ENCODE results near the gene MUC4. TPM values are rescaled to one million over a fixed set of nuclear protein-coding genes. Genes with fewer than 3 reads are reported as not detected.
A peak's percentile ranks its signal among the peaks of the same experiment; 100 is the strongest.

The MUC4 gene
- total RNA-seq, 1 experiment from 2014 or later, result 0.03 TPM

GRCh38 chr3:195732940-195733339 is 78.8 kb downstream of the MUC4 start:
- in situ Hi-C loops (cut with HindIII; ENCODE audit: low pct_unique_long_range_greater_than_20kb, low sequenced_read_pairs), result no loop called here
- ATAC-seq, result peak; percentile 41; the same call in 1 of the 2 replicates
- no peak overlapping the region for H3K4me3 ChIP-seq (ENCODE audit: low read depth in 2 of 2, low read length in 2 of 2)
- CTCF ChIA-PET, result no interaction called here
- TF ChIP-seq CTCF (IDR thresholded peaks at IDR 0.05), result no peak
- no peak for TF ChIP-seq POLR2AphosphoS5 (IDR thresholded peaks at IDR 0.05; ENCODE audit: low read depth, low read length)
- TF ChIP-seq TCF7L2 (IDR thresholded peaks at IDR 0.05; ENCODE audit: low read depth, low read length), result no peak
- no peak for TF ChIP-seq REST (IDR thresholded peaks at IDR 0.05; ENCODE audit: insufficient read depth in 1 of 2, low read depth in 2 of 2, low read length in 1 of 2)
- no peak for TF ChIP-seq SIN3A (IDR thresholded peaks at IDR 0.05; ENCODE audit: borderline replicate concordance, insufficient read depth, low read depth, low read length)
- POLR2A ChIA-PET, result no interaction called here
- no TSS peak for BruUV-seq (replicated peaks)
- intact Hi-C loops (cut with micrococcal nuclease; ENCODE audit: unreplicated experiment), result no loop called here
- no peak overlapping the region for H3K27ac ChIP-seq (ENCODE audit: low read length)
- no peak for DNase-seq (ENCODE audit: low read depth, low spot score)
- H3K27me3 ChIP-seq (ENCODE audit: control insufficient read depth, insufficient read depth, low read length), result peaks cover 4% of the 10 kb centered on the region; the same call in 1 of the 2 replicates
- no peaks in the 10 kb centered on the region for H3K9me3 ChIP-seq (ENCODE audit: control insufficient read depth, insufficient read depth, low read depth, low read length)
- H3K36me3 ChIP-seq (ENCODE audit: control insufficient read depth, insufficient read depth, low read length), result no peaks in the 10 kb centered on the region
- peaks cover 3% of the 10 kb centered on the region; the same call in 1 of the 2 replicates for H3K4me1 ChIP-seq (ENCODE audit: control insufficient read depth, insufficient read depth, low read length)

- Histone ChIP-seq H3K27ac (ENCODE audit: low read length) (no peak overlapping the region), H3K4me3 (ENCODE audit: low read depth in 2 of 2, low read length in 2 of 2) (no peak overlapping the region), H3K9me3 (ENCODE audit: control insufficient read depth, insufficient read depth, low read depth, low read length) (no peaks in the 10 kb centered on the region), H3K27me3 (ENCODE audit: control insufficient read depth, insufficient read depth, low read length) (peaks cover 4% of the 10 kb centered on the region; the same call in 1 of the 2 replicates), H3K36me3 (ENCODE audit: control insufficient read depth, insufficient read depth, low read length) (no peaks in the 10 kb centered on the region), H3K4me1 (ENCODE audit: control insufficient read depth, insufficient read depth, low read length) (peaks cover 3% of the 10 kb centered on the region; the same call in 1 of the 2 replicates)
- ATAC-seq (no peak), DNase-seq (ENCODE audit: low read depth, low spot score) (no peak)
- in situ Hi-C loops (cut with HindIII; ENCODE audit: low pct_unique_long_range_greater_than_20kb, low sequenced_read_pairs), result no loop called here
- ChIA-PET POLR2A (no interaction called here), CTCF (no interaction called here)
- TF ChIP-seq POLR2AphosphoS5 (IDR thresholded peaks at IDR 0.05; ENCODE audit: low read depth, low read length), result no peak
- no peak for TF ChIP-seq TCF7L2 (IDR thresholded peaks at IDR 0.05; ENCODE audit: low read depth, low read length)
- no peak for TF ChIP-seq REST (IDR thresholded peaks at IDR 0.05; ENCODE audit: insufficient read depth in 1 of 2, low read depth in 2 of 2, low read length in 1 of 2)
- no peak for TF ChIP-seq SIN3A (IDR thresholded peaks at IDR 0.05; ENCODE audit: borderline replicate concordance, insufficient read depth, low read depth, low read length)
- TF ChIP-seq CTCF (IDR thresholded peaks at IDR 0.05), result no peak
- intact Hi-C loops (cut with micrococcal nuclease; ENCODE audit: unreplicated experiment), result no loop called here
- BruUV-seq (replicated peaks), result no TSS peak
These were observed 80.3 kb downstream of the MUC4 start for GRCh38 chr3:195731356-195731905.
